Panc1 (cell line): Measurements from ENCODE around the gene CDKL1. TPM values are rescaled to one million over a fixed set of nuclear protein-coding genes. Genes with fewer than 3 reads are reported as not detected.

Experiments
- ATAC-seq: fragments of 200-7000 bp; cut with Tn5 transposase; 2 replicates; pipeline ENCODE4 v1.9.1; 2020; ENCODE audit warnings: mild to moderate bottlenecking, moderate library complexity
- BruUV-seq: library from RNA; stranded (reverse); fragments of 400-500 nt; replicated peaks from 2 replicates; lab custom pipeline; 2021; lab: Mats Ljungman, UMichigan
- CTCF ChIA-PET: fragments of 300-600 bp; sonication (Branson Sonifier 250); formaldehyde crosslinking; loops from one replicate; lab custom pipeline; 2022; ENCODE audit warnings: antibody characterized with exemption; lab: Charles Lee
- POLR2A ChIA-PET: fragments of 300-600 bp; sonication (Branson Sonifier 250); formaldehyde crosslinking; loops from one replicate; lab custom pipeline; 2022; ENCODE audit warnings: antibody characterized with exemption; lab: Charles Lee
- DNase-seq: peaks from one replicate; pipeline ENCODE4 v3.0.0-alpha.2; 2010; ENCODE audit warnings: low read depth, low spot score
- H3K27ac ChIP-seq: 2 replicates; pipeline ENCODE4 v1.5.1; 2011; ENCODE audit warnings: mild to moderate bottlenecking, low read length, inconsistent platforms
- H3K27me3 ChIP-seq: fragments of 200-500 bp; sonication (Bioruptor generic); 2 replicates; pipeline ENCODE4 v1.6.0; 2014; ENCODE audit warnings: low read length, inconsistent platforms; ENCODE audit not compliant: control insufficient read depth, insufficient read depth
- H3K36me3 ChIP-seq: fragments of 200-500 bp; sonication (Bioruptor generic); 2 replicates; pipeline ENCODE4 v1.5.1; 2014; ENCODE audit warnings: inconsistent platforms, mild to moderate bottlenecking, low read length, moderate library complexity; ENCODE audit not compliant: control insufficient read depth, insufficient read depth
- H3K4me1 ChIP-seq: 2 replicates; pipeline ENCODE4 v1.5.1; 2011; ENCODE audit warnings: inconsistent platforms, mild to moderate bottlenecking, low read length, moderate library complexity; ENCODE audit not compliant: control insufficient read depth, insufficient read depth
- H3K4me3 ChIP-seq, 2 experiments: 2 replicates each; pipeline ENCODE4 v1.5.1; 2011 to 2012; ENCODE audit warnings: low read depth in 2 of 2, low read length in 2 of 2, mild to moderate bottlenecking in 2 of 2, inconsistent platforms in 1 of 2, moderate library complexity in 1 of 2
- H3K9me3 ChIP-seq: fragments of 200-500 bp; sonication (Bioruptor generic); 2 replicates; pipeline ENCODE4 v1.5.1; 2014; ENCODE audit warnings: low read depth, mild to moderate bottlenecking, inconsistent platforms, low read length, moderate library complexity; ENCODE audit not compliant: control insufficient read depth, insufficient read depth
- SIN3A ChIP-seq: IDR thresholded peaks from 2 replicates; pipeline ENCODE4 v1.6.1; 2012; ENCODE audit warnings: low read depth, mild to moderate bottlenecking, low read length, moderate library complexity, borderline replicate concordance; ENCODE audit not compliant: insufficient read depth
- TCF7L2 ChIP-seq: IDR thresholded peaks from 2 replicates; pipeline ENCODE4 v1.6.1; 2011; ENCODE audit warnings: mild to moderate bottlenecking, low read depth, low read length, inconsistent platforms
- in situ Hi-C: cut with HindIII; loops from 2 replicates; pipeline ENCODE4 v1.10.0; 2016; ENCODE audit warnings: low sequenced_read_pairs, low pct_unique_long_range_greater_than_20kb
- intact Hi-C: fragments of 100-400 bp; cut with micrococcal nuclease; formaldehyde crosslinking; loops from one replicate; pipeline ENCODE4 v1.10.0; 2022; ENCODE audit not compliant: unreplicated experiment
- total RNA-seq: library from RNA; stranded (reverse); gene quantifications from one replicate; pipeline ENCODE4 v1.2.1, GENCODE V29; 2021; ENCODE audit not compliant: unreplicated experiment
- TF ChIP-seq, protein P1 (sequence below): fragments of 450-650 bp; IDR thresholded peaks from 2 replicates; pipeline ENCODE4 v1.5.1; 2017; ENCODE audit warnings: mild to moderate bottlenecking
- TF ChIP-seq, protein P2 (sequence below), 2 experiments: IDR thresholded peaks; 2 replicates each; pipeline ENCODE4 v1.6.1; 2011 to 2012; ENCODE audit warnings: low read depth in 2 of 2, control low read depth in 1 of 2, low read length in 1 of 2, mild to moderate bottlenecking in 1 of 2, moderate library complexity in 1 of 2; ENCODE audit not compliant: insufficient read depth in 1 of 2

CDKL1 gene
- total RNA-seq, 1 experiment from 2014 or later = 5.8 TPM

DNA sequence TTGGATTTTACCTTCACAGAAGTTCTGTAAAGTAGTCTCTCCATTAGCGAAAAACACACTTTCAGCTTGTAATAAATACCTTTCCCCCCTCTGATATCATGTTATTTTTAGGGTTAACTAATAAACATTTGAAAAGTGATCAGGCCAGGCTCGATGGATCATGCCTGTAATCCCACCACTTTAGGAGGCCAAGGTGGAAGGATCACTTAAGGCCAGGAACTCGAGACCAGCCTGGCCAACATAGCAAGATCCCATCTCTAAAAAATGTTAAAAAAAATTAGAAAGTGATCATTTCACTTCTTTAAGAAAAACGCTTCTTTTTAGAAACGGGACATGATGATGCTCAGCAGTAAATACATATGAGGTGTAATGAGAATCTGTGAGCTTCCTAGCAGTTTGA, 2.0 kb downstream of the CDKL1 start:
- intact Hi-C loops (loop anchor here (5.0 kb wide), 1 partner anchor 138 kb away; the partner anchor contains the start of gene MAP4K5), in situ Hi-C loops (no loop called here)
- no peak for DNase-seq
- peaks cover 15% of the 10 kb centered on the region for H3K4me1 ChIP-seq
- no peaks in the 10 kb centered on the region for H3K27me3 ChIP-seq
- BruUV-seq = no TSS peak
- POLR2A ChIA-PET = interaction anchor here (0.6 kb wide), 1 partner anchor 115 kb away, joined by 4 read pairs; no protein-coding TSS in a partner anchor
- no peaks in the 10 kb centered on the region for H3K9me3 ChIP-seq
- H3K4me3 ChIP-seq = no peak overlapping the region
- CTCF ChIA-PET = no interaction called here
- H3K27ac ChIP-seq = no peak overlapping the region
- H3K36me3 ChIP-seq = no peaks in the 10 kb centered on the region
- no peak for ATAC-seq
- TF ChIP-seq, protein P1, sequence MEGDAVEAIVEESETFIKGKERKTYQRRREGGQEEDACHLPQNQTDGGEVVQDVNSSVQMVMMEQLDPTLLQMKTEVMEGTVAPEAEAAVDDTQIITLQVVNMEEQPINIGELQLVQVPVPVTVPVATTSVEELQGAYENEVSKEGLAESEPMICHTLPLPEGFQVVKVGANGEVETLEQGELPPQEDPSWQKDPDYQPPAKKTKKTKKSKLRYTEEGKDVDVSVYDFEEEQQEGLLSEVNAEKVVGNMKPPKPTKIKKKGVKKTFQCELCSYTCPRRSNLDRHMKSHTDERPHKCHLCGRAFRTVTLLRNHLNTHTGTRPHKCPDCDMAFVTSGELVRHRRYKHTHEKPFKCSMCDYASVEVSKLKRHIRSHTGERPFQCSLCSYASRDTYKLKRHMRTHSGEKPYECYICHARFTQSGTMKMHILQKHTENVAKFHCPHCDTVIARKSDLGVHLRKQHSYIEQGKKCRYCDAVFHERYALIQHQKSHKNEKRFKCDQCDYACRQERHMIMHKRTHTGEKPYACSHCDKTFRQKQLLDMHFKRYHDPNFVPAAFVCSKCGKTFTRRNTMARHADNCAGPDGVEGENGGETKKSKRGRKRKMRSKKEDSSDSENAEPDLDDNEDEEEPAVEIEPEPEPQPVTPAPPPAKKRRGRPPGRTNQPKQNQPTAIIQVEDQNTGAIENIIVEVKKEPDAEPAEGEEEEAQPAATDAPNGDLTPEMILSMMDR = no peak
- no peak for TF ChIP-seq SIN3A
- TF ChIP-seq TCF7L2 = no peak
- TF ChIP-seq, protein P2, sequence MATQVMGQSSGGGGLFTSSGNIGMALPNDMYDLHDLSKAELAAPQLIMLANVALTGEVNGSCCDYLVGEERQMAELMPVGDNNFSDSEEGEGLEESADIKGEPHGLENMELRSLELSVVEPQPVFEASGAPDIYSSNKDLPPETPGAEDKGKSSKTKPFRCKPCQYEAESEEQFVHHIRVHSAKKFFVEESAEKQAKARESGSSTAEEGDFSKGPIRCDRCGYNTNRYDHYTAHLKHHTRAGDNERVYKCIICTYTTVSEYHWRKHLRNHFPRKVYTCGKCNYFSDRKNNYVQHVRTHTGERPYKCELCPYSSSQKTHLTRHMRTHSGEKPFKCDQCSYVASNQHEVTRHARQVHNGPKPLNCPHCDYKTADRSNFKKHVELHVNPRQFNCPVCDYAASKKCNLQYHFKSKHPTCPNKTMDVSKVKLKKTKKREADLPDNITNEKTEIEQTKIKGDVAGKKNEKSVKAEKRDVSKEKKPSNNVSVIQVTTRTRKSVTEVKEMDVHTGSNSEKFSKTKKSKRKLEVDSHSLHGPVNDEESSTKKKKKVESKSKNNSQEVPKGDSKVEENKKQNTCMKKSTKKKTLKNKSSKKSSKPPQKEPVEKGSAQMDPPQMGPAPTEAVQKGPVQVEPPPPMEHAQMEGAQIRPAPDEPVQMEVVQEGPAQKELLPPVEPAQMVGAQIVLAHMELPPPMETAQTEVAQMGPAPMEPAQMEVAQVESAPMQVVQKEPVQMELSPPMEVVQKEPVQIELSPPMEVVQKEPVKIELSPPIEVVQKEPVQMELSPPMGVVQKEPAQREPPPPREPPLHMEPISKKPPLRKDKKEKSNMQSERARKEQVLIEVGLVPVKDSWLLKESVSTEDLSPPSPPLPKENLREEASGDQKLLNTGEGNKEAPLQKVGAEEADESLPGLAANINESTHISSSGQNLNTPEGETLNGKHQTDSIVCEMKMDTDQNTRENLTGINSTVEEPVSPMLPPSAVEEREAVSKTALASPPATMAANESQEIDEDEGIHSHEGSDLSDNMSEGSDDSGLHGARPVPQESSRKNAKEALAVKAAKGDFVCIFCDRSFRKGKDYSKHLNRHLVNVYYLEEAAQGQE (IDR thresholded peaks at IDR 0.05; ENCODE audit: insufficient read depth in 1 of 2, low read depth in 2 of 2, low read length in 1 of 2) = no peak

DNA sequence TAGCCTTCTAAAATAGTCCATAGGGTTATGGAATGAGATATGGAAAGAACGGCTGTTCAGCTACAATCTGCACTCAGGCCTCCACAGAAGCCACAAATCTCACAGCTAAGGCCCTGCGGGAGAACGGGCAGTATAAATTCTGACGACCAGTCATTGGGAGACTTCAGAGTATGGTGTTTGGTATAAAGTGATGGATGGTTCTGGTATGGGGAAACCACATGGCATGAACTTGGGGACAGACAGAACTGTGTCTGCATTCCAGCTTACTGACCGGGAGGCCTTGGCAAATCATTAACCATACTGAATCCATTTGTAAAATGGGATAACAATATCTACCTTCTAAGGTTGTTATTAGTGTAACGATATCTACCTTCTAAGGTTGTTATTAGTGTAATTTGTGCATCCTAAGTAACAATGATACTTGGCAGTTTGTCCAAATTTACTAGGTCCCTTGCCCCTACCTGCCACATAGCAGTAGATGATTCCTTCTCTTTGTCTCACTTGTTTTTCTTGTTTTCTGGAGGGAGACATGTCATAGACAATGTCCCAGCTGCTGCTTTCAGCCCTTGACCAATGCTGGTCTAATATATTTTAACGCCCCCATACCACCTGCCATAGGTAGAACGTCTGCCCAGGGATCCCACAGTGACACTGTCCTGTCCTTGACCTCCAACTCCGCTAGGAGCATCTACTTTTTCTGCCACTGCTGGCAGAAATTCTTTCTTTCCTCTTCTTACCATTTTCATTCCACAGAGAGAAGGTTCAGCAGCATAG, 6.8 kb downstream of the CDKL1 start:
- Histone ChIP-seq H3K4me1 (peaks cover 4% of the 10 kb centered on the region), H3K27ac (no peak overlapping the region), H3K4me3 (no peak overlapping the region), H3K36me3 (no peaks in the 10 kb centered on the region), H3K9me3 (no peaks in the 10 kb centered on the region), H3K27me3 (no peaks in the 10 kb centered on the region)
- intact Hi-C loops = no loop called here
- POLR2A ChIA-PET = no interaction called here
- TF ChIP-seq, protein P1 = no peak
- ATAC-seq = no peak
- CTCF ChIA-PET = no interaction called here
- in situ Hi-C loops = no loop called here
- BruUV-seq = no TSS peak
- DNase-seq = no peak
